ENCODE measurements around the gene RNF19B. TPM values are rescaled to one million over a fixed set of nuclear protein-coding genes. Genes with fewer than 3 reads are reported as not detected.
A peak's percentile ranks its signal among the peaks of the same experiment; 100 is the strongest.
"Not testable (repeated sequence)": the region's sequence is repeated elsewhere in the genome, so short reads cannot be mapped to it uniquely, and the experiment has no call there.

Gene RNF19B
- total RNA-seq, 1 donor from 2014 or later, result 52.1 TPM

DNA sequence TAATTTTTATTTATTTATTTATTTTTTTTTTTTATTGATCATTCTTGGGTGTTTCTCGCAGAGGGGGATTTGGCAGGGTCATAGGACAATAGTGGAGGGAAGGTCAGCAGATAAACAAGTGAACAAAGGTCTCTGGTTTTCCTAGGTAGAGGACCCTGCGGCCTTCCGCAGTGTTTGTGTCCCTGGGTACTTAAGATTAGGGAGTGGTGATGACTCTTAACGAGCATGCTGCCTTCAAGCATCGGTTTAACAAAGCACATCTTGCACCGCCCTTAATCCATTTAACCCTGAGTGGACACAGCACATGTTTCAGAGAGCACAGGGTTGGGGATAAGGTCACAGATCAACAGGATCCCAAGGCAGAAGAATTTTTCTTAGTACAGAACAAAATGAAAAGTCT is 8.8 kb upstream of the RNF19B start:
- H3K27me3 Mint-ChIP-seq (ENCODE audit: insufficient read depth); H3K27ac Mint-ChIP-seq; H3K4me3 Mint-ChIP-seq; H3K9me3 Mint-ChIP-seq; intact Hi-C loops (cut with micrococcal nuclease); DNase-seq (ENCODE audit: low spot score): not testable (repeated sequence)
- H3K4me1 Mint-ChIP-seq (ENCODE audit: low read depth), result peaks cover 44% of the 10 kb centered on the region
- peaks cover 13% of the 10 kb centered on the region for H3K36me3 Mint-ChIP-seq (ENCODE audit: low read depth)

DNA sequence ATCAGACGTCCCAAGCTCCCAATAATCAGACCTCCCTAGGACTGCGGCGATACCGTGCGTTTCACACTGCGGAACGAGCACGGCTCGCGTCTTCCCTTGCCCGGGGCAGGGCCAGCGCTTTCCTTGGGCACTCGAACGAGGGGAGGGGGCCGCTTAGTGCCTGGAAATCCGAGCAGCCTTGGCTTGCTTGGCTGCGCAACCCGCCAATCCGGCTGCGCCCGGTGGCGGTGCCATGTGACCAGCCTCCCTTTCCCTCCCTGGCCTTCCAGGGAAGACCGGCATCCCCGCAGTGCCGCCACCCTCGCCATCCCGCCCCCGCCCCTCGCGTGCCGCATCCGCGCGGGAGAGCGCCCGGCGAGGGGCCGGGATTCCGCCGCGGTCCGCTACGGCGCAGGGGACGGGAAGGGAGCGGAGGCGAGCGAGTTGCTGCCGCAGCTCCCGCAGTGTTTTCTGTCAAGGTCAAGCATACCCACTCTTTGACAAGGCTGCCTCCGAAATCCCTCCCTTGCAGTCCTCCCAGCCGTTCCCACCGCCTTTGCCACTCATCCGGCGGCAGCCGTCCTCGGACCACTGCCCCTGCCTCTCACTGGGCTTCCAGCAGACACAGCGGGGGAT is 8.3 kb upstream of the RNF19B start:
- Mint-ChIP-seq H3K36me3 (ENCODE audit: low read depth) (peaks cover 17% of the 10 kb centered on the region), H3K4me1 (ENCODE audit: low read depth) (peaks cover 45% of the 10 kb centered on the region), H3K4me3 (peak overlapping the region; percentile 62), H3K27ac (no peak overlapping the region), H3K27me3 (ENCODE audit: insufficient read depth) (peaks cover 8% of the 10 kb centered on the region), H3K9me3 (no peaks in the 10 kb centered on the region)
- intact Hi-C loops (cut with micrococcal nuclease), result loop anchor here (1.0 kb wide), 1 partner anchor 8 kb away; no protein-coding TSS in a partner anchor
- DNase-seq (ENCODE audit: low spot score), result no peak

DNA sequence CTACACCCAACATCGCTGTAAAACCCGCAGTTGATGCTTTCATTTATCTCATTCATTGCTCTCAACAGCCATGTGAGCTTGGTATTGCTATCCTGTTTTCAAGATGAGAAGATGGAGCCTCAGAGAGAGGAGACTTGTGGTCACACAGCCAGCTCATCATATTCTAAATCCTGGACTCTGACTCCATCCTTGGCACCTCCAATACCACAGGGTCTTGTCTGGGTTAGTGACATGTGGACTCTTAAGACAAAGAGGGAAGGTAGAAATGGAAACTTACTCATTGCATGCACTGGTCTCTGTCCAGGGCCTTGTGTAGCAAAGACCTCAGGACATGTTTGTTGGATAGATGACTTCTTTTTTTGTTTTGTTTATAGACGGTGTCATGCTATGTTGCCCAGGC is 7.0 kb upstream of the RNF19B start:
- Mint-ChIP-seq H3K4me1 (ENCODE audit: low read depth) (peaks cover 47% of the 10 kb centered on the region), H3K4me3 (peak overlapping the region; percentile 62)
- intact Hi-C loops (cut with micrococcal nuclease), result no loop called here

DNA sequence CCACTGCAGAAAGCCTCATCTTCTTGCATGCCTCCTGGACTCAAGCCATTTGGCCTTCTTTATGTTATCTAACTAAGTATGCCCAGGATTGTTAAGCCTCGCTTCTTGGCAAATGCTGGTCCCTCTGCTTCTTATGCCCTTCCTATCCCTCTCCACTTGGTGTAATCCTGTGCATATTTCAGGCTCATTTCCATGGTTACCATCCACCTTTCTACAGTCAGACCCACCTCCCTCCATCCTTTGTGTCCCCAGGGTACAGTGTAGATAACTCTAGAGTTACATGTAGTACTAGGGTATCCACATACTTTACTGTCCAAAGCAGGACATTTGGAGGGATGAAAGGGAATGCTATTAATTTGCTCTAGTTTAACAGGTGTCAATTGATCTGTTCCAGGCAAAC is 6.5 kb upstream of the RNF19B start:
- Mint-ChIP-seq H3K27ac (no peak overlapping the region), H3K36me3 (ENCODE audit: low read depth) (peaks cover 15% of the 10 kb centered on the region), H3K4me3 (no peak overlapping the region), H3K9me3 (no peaks in the 10 kb centered on the region), H3K4me1 (ENCODE audit: low read depth) (peaks cover 49% of the 10 kb centered on the region), H3K27me3 (ENCODE audit: insufficient read depth) (peaks cover 8% of the 10 kb centered on the region)
- DNase-seq (ENCODE audit: low spot score), result no peak
- intact Hi-C loops (cut with micrococcal nuclease), result no loop called here

More for the DNA sequence above, 7.0 kb upstream of the RNF19B start:
- peaks cover 15% of the 10 kb centered on the region for H3K36me3 Mint-ChIP-seq (ENCODE audit: low read depth)
- no peaks in the 10 kb centered on the region for H3K9me3 Mint-ChIP-seq
- no peak overlapping the region for H3K27ac Mint-ChIP-seq
- DNase-seq (ENCODE audit: low spot score), result no peak
- peaks cover 8% of the 10 kb centered on the region for H3K27me3 Mint-ChIP-seq (ENCODE audit: insufficient read depth)

DNA sequence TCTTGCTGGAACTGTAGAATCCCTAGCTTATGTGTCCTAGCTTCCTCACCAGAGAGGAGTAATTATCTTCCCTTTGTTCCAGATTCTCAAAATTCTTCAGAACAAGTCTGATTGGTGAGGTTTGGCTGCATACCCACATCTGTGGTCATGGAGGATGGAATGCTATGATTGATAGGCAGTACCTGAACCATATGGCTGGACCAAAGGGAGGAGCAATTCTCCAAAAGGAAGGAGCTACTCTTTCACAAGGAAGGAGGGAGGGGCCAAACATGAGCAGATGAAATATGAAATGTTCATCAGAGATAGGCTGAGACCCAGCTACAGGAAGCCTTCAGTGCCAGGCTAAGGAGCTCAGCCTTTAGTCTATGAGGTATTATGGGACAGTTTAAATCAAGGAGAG is 5.0 kb upstream of the RNF19B start:
- no peak for DNase-seq (ENCODE audit: low spot score)
- intact Hi-C loops (cut with micrococcal nuclease), result no loop called here
- H3K9me3 Mint-ChIP-seq, result no peaks in the 10 kb centered on the region
- peaks cover 13% of the 10 kb centered on the region for H3K36me3 Mint-ChIP-seq (ENCODE audit: low read depth)
- H3K4me1 Mint-ChIP-seq (ENCODE audit: low read depth), result peaks cover 49% of the 10 kb centered on the region
- peaks cover 8% of the 10 kb centered on the region for H3K27me3 Mint-ChIP-seq (ENCODE audit: insufficient read depth)
- no peak overlapping the region for H3K4me3 Mint-ChIP-seq
- H3K27ac Mint-ChIP-seq, result no peak overlapping the region

DNA sequence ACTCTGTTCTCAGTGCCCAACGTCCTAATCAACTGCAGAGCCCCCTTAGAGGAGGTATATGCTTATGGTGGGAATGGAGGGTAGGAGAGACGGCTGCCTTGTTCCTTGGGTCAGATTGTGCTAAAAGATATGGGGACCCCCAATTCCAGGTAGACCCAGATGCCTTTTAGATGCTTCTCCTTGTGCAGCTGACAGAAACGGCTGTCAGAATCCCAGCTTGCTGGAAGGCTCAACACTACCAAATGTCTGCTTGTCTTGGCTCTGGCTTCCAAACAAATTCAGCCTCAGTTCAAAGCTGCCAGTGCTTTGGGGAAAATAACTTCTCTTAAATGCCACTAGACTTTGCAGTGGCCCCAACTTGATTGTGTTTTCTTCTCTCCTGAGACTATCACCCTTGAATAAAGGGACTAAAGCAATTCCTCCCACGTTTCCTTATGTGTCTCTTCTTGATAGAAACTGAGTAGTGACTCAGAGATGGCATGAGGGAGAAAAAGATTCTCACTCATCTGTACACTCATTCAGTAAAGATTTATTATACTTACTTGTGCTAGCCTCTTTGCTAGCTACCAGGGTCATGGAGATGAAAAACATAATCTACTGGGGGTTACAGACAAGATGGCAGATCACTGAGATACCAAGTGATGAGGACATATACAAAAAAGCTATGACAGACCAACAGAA is 3.4 kb upstream of the RNF19B start:
- H3K4me3 Mint-ChIP-seq, result no peak overlapping the region
- intact Hi-C loops (cut with micrococcal nuclease), result loop anchor here (1.0 kb wide), 2 partner anchors 13 to 36 kb away; no protein-coding TSS in a partner anchor
- H3K27ac Mint-ChIP-seq, result peak overlapping the region; percentile 58

DNA sequence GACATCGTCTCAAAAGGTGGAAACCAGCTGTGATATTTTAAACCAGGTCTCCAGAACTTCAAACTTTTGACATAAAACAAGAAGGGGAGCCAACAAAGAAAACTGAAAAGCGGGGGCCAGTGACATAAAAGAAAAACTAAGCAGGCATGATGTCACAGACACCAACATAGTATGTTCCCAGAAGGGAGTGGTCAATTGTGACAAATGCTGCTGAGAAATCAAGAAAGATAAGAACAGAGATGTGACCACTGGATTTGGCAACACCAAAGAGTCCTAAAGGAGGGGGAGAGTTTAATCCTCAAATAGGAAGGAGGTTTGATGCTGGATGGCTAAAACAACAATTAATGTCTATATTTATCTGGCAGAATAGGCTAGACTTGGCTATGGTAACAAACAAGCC is 2.3 kb upstream of the RNF19B start:
- Mint-ChIP-seq H3K4me1 (ENCODE audit: low read depth) (peaks cover 55% of the 10 kb centered on the region), H3K27ac (no peak overlapping the region), H3K36me3 (ENCODE audit: low read depth) (peaks cover 22% of the 10 kb centered on the region), H3K9me3 (no peaks in the 10 kb centered on the region), H3K27me3 (ENCODE audit: insufficient read depth) (no peaks in the 10 kb centered on the region), H3K4me3 (no peak overlapping the region)
- intact Hi-C loops (cut with micrococcal nuclease), result no loop called here
- DNase-seq (ENCODE audit: low spot score), result no peak

More for the DNA sequence above, 3.4 kb upstream of the RNF19B start:
- Mint-ChIP-seq H3K9me3 (no peaks in the 10 kb centered on the region), H3K27me3 (ENCODE audit: insufficient read depth) (peaks cover 8% of the 10 kb centered on the region), H3K4me1 (ENCODE audit: low read depth) (peaks cover 51% of the 10 kb centered on the region), H3K36me3 (ENCODE audit: low read depth) (peaks cover 13% of the 10 kb centered on the region)
- no peak for DNase-seq (ENCODE audit: low spot score)

DNA sequence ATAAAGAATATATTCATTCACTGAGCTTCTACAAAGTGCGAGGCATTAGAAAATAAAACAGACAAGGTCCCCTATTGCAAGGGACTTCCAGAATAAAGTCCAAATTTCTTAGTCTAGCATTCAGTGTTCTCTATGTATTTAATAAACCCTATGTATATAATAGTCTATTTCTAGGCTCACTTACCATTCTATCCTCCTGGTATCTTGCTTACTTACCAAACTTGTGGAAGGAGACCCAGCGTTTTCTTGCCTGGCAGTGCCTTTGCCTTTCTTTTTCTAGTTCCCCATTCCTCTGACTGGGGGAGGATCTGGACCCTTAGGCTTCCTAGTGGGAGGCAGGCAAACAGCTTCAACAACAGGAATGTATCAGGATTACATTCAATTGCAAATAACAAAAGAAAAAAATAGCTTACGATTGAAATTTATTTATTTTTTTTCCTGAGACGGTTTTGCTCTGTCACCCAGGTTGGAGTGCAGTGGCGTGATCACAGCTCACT is 690 bp upstream of the RNF19B start:
- H3K4me3 Mint-ChIP-seq, result peak overlapping the region; percentile 78
- no peak for DNase-seq (ENCODE audit: low spot score)
- H3K4me1 Mint-ChIP-seq (ENCODE audit: low read depth), result peaks cover 58% of the 10 kb centered on the region
- intact Hi-C loops (cut with micrococcal nuclease), result loop anchor here (2.0 kb wide), 1 partner anchor 148 kb away; the partner anchor contains the start of genes S100PBP and YARS1
- H3K27ac Mint-ChIP-seq, result peak overlapping the region; percentile 86
- H3K36me3 Mint-ChIP-seq (ENCODE audit: low read depth), result peaks cover 22% of the 10 kb centered on the region
- peaks cover 1% of the 10 kb centered on the region for H3K27me3 Mint-ChIP-seq (ENCODE audit: insufficient read depth)
- no peaks in the 10 kb centered on the region for H3K9me3 Mint-ChIP-seq

DNA sequence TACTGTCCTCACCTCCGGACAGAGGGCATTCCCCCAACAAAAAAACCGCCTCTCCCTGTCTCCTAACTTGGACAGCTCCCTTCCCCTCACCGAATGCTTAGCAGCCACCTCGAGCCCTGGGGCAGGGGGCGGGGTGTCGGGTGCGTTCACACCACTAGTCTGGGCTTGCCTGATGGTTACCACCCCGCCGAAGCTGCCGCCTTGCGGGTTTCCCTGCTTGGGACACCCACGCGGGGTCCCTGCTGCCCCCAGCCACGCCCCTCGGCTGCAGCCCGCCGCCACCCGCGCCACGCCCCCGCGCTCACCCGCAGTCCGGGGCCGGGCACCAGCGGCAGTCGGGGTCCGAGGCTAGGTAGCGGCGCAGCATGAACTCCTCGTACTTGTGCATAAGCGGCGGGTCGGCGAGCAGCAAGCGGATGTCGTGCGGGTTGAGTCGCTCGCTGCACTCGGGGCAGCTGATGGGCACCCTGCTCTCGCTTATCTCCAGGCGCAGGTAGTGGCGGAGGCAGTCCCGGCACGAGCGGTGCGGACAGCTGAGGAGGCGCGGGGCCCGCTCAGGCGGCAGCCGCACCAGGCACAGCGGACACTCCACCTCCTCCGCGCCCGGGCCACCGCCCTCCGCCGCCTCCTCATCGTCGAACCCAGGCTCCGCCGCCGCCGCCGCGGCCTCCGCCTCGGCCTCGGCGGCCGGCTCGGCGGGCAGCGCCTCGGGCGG is 706 bp downstream of the RNF19B start:
- H3K4me3 Mint-ChIP-seq, result peak overlapping the region; percentile 84
- H3K9me3 Mint-ChIP-seq, result no peaks in the 10 kb centered on the region
- peaks cover 28% of the 10 kb centered on the region for H3K36me3 Mint-ChIP-seq (ENCODE audit: low read depth)
- peaks cover 1% of the 10 kb centered on the region for H3K27me3 Mint-ChIP-seq (ENCODE audit: insufficient read depth)
- peak; percentile 57 for DNase-seq (ENCODE audit: low spot score)
- intact Hi-C loops (cut with micrococcal nuclease), result loop anchor here (1.0 to 2.0 kb wide), 8 partner anchors 17 to 163 kb away; partner anchors contain the start of genes AK2, AZIN2, S100PBP and YARS1
- peaks cover 60% of the 10 kb centered on the region for H3K4me1 Mint-ChIP-seq (ENCODE audit: low read depth)
- H3K27ac Mint-ChIP-seq, result peak overlapping the region; percentile 58

DNA sequence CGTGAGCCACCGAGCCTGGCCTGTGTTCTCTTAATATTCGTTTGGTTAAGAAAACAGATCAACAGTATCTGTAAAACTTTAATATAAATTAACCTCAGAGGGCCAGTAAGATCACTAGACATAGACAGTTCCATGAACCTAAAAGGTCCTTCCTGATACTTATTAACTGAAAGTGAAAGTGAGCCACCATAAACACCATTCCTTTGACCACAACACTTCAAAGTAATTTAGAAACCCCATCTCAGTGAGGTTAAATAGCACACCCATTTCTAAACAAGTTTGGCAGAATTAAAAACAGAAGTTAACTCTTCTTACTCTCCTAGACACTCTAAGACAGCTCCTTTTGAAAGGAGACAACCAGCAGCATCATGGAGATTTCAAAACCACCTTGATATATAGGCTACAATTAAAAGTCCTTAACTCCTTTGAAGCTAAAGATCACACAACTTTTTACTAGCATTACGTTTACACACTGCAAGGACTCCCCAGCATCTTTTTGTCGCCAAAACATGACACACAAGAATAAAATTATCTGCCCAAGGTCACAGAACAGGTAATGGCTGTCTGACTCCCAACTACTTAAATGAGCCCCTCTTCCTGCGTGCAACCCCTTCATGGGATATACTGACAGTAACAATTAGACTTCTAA is 2.2 kb downstream of the RNF19B start:
- H3K27ac Mint-ChIP-seq, result peak overlapping the region; percentile 70
- H3K4me3 Mint-ChIP-seq, result peak overlapping the region; percentile 84
- peaks cover 60% of the 10 kb centered on the region for H3K4me1 Mint-ChIP-seq (ENCODE audit: low read depth)
- no peak for DNase-seq (ENCODE audit: low spot score)
- H3K27me3 Mint-ChIP-seq (ENCODE audit: insufficient read depth), result peaks cover 1% of the 10 kb centered on the region
- H3K36me3 Mint-ChIP-seq (ENCODE audit: low read depth), result peaks cover 31% of the 10 kb centered on the region
- H3K9me3 Mint-ChIP-seq, result no peaks in the 10 kb centered on the region
- intact Hi-C loops (cut with micrococcal nuclease), result loop anchor here (2.0 kb wide), 1 partner anchor 24 kb away; no protein-coding TSS in a partner anchor

DNA sequence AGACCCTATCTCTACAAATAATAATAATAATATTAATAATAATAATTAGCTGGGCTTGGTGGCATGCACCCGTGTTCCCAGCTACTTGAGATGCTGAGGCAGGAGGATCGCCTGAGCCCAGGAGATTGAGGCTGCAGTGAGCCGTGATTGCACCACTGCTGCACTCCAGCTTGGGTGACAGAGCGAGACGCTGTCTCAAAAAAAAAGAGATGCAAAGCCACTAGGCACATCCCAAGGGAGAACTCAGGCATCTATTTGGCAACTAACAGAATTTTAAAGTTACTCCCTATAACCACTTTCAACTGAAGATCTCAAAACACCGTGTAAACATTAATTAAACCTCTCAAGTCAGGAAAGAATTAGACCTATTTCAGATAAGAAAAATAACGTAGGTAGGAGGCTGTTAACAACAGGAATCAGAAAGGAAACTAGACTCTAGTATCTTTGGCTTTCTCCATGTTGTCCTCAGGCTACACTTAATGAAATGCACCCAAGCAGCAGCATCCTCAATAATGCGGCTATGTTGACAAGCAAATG is 3.7 kb downstream of the RNF19B start:
- intact Hi-C loops (cut with micrococcal nuclease), result no loop called here
- peak overlapping the region; percentile 73 for H3K4me3 Mint-ChIP-seq
- H3K27ac Mint-ChIP-seq, result no peak overlapping the region
- H3K4me1 Mint-ChIP-seq (ENCODE audit: low read depth), result peaks cover 62% of the 10 kb centered on the region
- H3K9me3 Mint-ChIP-seq, result no peaks in the 10 kb centered on the region
- H3K27me3 Mint-ChIP-seq (ENCODE audit: insufficient read depth), result peaks cover 1% of the 10 kb centered on the region
- H3K36me3 Mint-ChIP-seq (ENCODE audit: low read depth), result peaks cover 37% of the 10 kb centered on the region
- DNase-seq (ENCODE audit: low spot score), result no peak

DNA sequence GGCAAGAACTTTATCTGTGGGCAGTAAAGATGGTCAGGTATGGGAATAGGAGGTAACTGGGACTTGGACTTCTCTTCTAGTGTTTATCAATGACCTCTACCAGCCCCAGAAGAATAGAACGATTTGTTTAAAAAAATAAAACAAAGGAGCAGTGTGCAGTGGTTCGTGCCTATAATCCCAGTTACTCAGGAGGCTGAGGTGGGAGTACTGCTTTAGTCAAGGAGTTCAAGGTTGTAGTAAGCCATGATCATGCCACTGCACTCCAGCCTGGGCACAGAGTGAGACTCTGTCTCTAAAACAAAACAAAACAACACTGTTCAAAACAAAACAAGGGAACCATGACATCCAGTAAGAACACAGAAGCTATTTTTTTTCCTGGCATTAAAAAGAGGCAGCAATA is 4.3 kb downstream of the RNF19B start:
- Mint-ChIP-seq H3K4me1 (ENCODE audit: low read depth) (peaks cover 62% of the 10 kb centered on the region), H3K36me3 (ENCODE audit: low read depth) (peaks cover 40% of the 10 kb centered on the region), H3K4me3 (peak overlapping the region; percentile 64), H3K9me3 (no peaks in the 10 kb centered on the region), H3K27me3 (ENCODE audit: insufficient read depth) (peaks cover 1% of the 10 kb centered on the region), H3K27ac (peak overlapping the region; percentile 55)
- DNase-seq (ENCODE audit: low spot score), result no peak
- intact Hi-C loops (cut with micrococcal nuclease), result no loop called here

Measured in activated T-helper 1 cell treated with anti-CD3 and anti-CD28 coated beads, Interleukin-12 subunit alpha, Interleukin-12 subunit beta, Interleukin-2, Interleukin-4 antibody, amounts not matched to agents 30 ng/mL and 10 ng/mL and 1 ng/mL, durations not matched to agents 14 hours and 24 hours and 36 hours (primary cell).